GM18517 (cell line): ENCODE data around the gene AK3.

Experiments
- ATAC-seq: cut with Tn5 transposase; IDR thresholded peaks from one replicate; pipeline ENCODE4 v1.9.1; 2021; ENCODE audit warnings: mild to moderate bottlenecking, moderate library complexity; ENCODE audit not compliant: unreplicated experiment

Gene AK3

DNA sequence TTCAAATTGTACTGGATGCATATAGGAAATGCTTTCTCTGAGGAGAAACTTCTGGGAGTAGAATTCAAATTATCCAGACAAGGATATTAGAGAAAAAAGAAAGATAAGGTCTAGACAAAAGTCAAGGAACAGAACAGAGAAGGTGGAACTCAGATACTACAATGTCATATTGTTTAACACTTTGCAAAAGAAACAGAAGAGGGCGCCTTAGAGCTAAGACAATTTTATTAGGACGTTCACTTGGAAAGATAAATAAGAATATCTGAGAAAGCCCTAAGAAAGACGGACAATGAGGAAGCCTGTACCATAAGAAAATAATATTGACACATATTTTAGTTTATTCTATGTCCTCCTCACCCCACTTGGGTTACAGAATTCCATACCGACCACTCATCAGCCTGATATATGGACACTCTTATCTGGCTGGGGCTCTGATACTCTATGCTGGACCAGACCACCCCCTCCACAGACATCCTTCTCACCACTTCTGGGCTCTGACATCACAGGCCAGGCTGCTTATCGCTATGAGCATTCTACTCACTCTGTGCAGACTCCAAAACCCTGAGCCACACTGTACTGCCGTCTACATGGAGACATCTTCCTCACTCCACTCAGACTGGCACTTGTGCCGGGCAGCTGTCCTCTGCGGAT lies 9.1 kb upstream of the AK3 start:
- ATAC-seq = no peak

DNA sequence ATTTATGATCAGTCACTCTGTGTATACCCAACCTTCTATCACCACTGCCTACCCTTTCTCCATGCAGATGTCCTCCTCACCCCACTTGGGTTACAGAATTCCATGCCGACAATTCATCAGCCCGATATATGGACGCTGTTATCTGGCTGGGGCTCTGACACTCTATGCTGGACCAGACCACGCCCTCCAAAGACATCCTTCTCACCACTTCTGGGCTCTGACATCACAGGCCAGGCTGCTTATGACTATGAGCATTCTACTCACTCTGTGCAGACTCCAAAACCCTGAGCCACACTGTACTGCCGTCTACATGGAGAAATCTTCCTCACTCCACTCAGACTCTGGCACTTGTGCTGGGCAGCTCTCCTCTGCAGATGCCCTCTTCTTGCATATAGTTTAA lies 7.6 kb upstream of the AK3 start:
- ATAC-seq = no peak

GRCh38 chr9:4746278-4747030 lies 5.5 kb upstream of the AK3 start:
- ATAC-seq = no peak

- ATAC-seq = no peak
Observed at GRCh38 chr9:4743131-4743875, 2.3 kb upstream of the AK3 start.

DNA sequence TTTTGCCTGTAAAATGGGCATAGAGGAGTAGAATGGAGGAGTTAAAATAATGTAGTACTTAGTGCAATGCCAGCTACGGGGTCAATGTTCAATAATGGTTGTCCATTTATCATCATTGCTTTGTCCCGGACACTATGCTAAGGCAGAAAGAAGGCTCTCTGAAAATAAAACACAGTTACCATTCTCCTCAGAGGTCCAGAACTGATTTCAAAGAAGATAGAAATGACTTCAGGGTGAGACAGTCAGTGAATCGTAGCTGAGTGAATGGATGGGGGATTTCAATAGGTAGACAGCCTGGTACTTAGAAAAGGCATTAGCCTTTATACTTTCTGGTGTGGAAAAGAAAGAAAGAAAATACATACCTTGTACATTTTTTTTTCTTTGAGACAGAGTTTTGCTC lies 1.2 kb upstream of the AK3 start:
- no peak for ATAC-seq

GRCh38 chr9:4741365-4742089 lies 525 bp upstream of the AK3 start:
- no peak for ATAC-seq

DNA sequence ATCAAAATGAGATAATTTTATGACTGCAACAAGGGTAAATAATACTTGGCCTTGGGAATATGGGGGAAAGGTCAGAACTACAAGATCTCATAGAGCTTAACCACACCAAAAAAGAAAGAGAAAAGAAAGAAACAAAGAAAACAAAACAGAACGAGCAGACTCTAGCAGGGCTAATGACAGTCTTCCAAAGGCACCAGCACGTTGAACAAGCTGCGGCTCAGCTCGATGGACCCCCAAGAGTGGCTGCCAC lies 689 bp downstream of the AK3 start:
- ATAC-seq = no peak

DNA sequence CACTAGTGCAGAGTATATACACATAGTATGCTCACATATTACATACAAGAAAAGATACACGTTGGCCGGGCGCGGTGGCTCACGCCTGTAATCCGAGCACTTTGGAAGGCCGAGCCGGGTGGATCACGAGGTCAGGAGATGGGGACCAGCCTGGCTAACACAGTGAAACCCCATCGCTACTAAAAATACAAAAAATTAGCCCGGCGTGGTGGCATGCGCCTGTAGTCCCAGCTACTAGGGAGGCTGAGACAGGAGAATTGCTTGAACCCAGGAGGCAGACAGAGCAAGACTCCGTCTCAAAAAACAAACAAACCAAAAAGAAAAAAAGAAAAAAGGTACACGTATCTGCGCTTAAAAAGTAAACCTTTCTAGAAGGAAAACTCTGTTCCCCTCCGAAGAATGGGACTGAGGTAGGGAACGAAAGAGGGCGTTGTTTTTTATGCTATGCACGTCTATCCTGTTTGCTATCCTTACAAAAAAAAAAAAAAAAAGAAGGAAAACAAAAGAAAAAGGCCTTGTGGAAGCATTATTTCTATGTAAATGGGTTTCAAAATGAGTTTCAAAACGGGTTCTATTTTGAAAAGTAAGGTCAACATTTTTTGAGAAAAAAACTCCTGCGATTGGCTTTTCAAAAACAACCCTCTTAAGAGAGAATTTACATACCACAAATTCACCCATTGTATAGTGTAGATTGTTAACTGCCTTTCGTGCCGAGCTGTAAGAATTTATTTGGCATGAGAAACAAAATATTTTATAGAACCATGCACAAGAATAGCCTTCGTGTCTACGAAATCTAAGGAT lies 1.2 kb downstream of the AK3 start:
- no peak for ATAC-seq

DNA sequence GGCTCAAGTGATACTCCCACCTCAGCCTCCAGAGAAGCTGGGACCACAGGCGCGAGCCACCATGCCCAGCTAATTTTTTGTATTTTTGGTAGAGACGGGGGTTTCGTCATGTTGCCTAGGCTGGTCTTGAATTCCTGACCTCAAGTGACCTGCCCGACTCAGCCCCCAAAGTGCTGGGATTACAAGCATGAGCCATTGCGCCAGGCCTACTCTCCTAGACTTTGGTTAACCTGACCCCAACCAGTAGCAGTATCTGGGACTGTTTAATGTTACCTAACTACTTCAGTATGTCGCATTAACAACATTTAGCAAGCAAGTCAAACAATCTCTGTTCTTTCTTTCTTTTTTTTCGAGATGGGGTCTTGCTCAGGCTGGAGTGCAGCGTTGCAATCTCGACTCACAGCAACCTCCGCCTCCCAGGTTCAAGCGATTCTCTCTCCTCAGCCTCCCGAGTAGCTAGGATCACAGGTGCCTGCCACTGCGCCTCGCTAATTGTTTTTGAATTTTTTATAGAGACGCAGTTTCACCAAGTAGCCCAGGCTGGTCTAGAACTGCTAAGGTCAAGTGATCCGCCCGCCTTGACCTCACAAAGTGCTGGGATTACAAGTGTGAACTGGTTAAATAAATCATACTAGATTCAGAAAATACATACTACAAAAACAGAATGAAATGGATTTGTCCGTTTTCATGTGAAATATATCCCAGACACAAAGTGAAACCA lies 2.0 kb downstream of the AK3 start:
- ATAC-seq = no peak

GRCh38 chr9:4734150-4734549 lies 6.9 kb downstream of the AK3 start:
- ATAC-seq = no peak

DNA sequence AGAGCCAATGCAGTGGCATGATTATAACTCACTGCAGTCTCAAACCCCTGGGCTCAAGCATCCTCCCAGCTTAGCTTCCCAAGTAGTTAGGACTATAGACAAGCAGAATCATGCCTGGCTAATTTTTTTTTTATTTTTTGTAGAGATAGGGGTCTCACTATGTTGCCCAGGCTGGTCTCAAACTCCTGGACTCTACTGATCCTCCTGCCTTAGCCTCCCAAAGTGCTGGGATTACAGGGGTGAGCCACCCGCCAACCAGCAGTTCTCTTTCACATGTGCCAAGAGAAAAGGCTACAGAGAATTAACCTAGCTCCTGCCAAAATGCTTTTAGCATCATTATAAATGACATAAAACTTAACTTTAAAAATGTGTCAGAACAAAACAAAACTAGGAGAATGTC lies 8.1 kb downstream of the AK3 start:
- no peak for ATAC-seq

- no peak for ATAC-seq
Observed at GRCh38 chr9:4727593-4727992, 13.4 kb downstream of the AK3 start.

DNA sequence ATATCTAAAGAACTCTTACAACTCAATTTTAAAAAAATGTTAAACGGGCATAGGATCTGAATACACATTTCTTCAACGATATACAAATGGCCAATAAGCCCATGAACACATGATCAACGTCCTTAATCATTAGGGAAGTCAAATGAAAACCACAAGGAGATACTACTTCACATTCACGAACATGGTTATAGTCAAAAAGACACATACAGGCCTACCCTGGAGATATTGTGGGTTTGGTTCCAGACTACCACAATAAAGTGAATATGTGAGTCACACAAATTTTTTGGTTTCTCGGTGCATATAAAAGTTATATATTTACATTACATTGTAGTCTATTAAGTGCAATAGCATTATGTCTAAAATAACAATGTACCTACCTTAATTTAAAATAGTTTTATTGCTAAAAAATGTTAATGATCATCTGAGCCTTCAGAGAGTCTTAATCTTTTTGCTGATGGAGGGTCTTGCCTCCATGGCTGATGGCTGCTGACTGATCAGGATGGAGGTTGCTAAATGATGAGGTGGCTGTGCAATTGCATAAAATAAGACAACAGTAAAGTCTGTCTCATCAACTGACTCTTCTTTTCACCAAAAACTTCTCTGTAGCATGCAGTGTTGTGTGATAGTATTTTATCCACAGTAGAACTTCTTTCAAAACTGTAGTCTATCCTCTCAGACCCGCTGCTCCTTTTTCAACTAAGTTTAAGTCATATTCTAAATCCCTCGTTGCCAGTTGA lies 15.1 kb downstream of the AK3 start:
- no peak for ATAC-seq

GRCh38 chr9:4721736-4722135 lies 19.3 kb downstream of the AK3 start:
- no peak for ATAC-seq

GRCh38 chr9:4718911-4719310 lies 22.1 kb downstream of the AK3 start:
- ATAC-seq = no peak

- no peak for ATAC-seq
Observed at GRCh38 chr9:4717815-4718214, 23.2 kb downstream of the AK3 start.

DNA sequence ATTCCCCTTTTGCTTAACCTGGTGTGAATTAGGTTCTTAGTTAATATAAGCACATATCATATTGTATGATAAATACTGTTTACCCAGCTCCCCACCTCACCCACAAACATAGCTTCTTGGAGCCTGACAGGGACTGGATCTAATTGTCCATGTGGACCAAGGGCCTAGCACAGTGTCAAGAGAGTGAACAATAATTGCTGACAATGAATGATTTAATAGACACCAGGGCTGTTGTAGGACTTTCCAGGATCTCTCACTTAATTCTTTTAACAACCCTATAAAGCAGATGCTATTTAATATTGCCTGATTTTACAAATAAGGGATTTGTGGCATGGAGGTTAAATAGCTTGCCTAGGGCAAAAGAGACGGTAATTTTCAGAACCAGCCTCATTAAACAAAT lies 24.8 kb downstream of the AK3 start:
- no peak for ATAC-seq

DNA sequence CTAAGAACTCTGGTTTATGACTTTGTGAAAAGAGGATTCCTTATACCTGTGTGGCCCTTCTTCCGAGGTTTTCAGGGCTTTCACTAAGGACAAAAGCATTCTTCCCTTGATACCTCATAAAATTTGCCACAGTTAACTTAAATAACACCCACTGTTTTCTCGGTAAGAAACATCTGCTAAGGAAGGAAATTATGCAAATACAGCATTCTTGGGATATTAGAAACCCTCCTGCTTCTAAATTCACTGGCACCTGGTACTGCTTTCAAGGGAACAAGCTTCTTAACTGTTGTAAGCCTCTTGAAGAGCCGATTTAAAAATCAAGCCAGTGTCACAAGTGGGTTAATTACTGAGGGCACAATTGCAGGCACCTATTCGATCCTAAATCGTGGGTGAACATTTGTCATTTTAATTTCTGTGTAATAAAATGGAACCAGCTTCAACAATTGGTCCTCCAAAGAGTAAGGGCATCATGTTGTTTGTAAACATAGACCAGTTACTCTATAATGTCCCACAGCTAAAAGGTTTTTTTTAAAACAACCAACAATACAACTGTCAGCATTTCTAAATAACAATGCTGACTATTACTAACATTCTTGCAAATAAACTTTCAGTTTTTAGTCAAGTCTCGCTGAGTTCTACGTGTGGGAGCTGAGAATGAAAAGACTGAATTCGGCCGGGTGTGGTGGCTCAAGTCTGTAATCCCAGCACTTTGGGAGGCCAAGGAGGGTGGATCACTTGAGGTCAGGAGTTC lies 26.6 kb downstream of the AK3 start:
- ATAC-seq = no peak

- ATAC-seq = no peak
Observed at GRCh38 chr9:4713849-4714248, 27.2 kb downstream of the AK3 start.
